Measurements from ENCODE around the gene KRTAP20-2.

Gene KRTAP20-2

GRCh38 chr21:30623362-30623761 is 11.6 kb upstream of the KRTAP20-2 start:
- no peak overlapping the region for H3K4me3 ChIP-seq (ENCODE audit: low read length, poor library complexity, severe bottlenecking)
- no peak overlapping the region for H3K9ac ChIP-seq (ENCODE audit: low read depth, low read length, poor library complexity, severe bottlenecking)
- no peaks in the 10 kb centered on the region for H3K27me3 ChIP-seq (ENCODE audit: insufficient read depth, low read length, poor library complexity, severe bottlenecking)
- H3K4me1 ChIP-seq (ENCODE audit: insufficient read depth, low read length, poor library complexity, severe bottlenecking), result no peaks in the 10 kb centered on the region
- no peaks in the 10 kb centered on the region for H3K36me3 ChIP-seq (ENCODE audit: insufficient read depth, low read length)
- H4K20me1 ChIP-seq (ENCODE audit: insufficient read depth, low read length, poor library complexity, severe bottlenecking), result no peaks in the 10 kb centered on the region
- peaks cover 8% of the 10 kb centered on the region; the same call in 1 of the 2 replicates for H3K9me3 ChIP-seq (ENCODE audit: insufficient read depth, low read depth, low read length)
- H3K4me2 ChIP-seq (ENCODE audit: low read depth, low read length, poor library complexity, severe bottlenecking), result no peak overlapping the region
- no peaks in the 10 kb centered on the region for H3K79me2 ChIP-seq (ENCODE audit: insufficient read depth, low read length)
- no peak for TF ChIP-seq EZH2phosphoT487 (IDR thresholded peaks at IDR 0.05; ENCODE audit: borderline replicate concordance)
- TF ChIP-seq, protein P1, sequence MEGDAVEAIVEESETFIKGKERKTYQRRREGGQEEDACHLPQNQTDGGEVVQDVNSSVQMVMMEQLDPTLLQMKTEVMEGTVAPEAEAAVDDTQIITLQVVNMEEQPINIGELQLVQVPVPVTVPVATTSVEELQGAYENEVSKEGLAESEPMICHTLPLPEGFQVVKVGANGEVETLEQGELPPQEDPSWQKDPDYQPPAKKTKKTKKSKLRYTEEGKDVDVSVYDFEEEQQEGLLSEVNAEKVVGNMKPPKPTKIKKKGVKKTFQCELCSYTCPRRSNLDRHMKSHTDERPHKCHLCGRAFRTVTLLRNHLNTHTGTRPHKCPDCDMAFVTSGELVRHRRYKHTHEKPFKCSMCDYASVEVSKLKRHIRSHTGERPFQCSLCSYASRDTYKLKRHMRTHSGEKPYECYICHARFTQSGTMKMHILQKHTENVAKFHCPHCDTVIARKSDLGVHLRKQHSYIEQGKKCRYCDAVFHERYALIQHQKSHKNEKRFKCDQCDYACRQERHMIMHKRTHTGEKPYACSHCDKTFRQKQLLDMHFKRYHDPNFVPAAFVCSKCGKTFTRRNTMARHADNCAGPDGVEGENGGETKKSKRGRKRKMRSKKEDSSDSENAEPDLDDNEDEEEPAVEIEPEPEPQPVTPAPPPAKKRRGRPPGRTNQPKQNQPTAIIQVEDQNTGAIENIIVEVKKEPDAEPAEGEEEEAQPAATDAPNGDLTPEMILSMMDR (conservative IDR thresholded peaks at IDR 0.05; ENCODE audit: low read length), result no peak
- H3F3A ChIP-seq (ENCODE audit: low read depth), result no peaks in the 10 kb centered on the region
- H3K9me2 ChIP-seq (replicated peaks; ENCODE audit: low read depth, low read length), result no peaks in the 10 kb centered on the region
- no peak overlapping the region for H2AFZ ChIP-seq (ENCODE audit: low read length)

- no peaks in the 10 kb centered on the region for H3K9me2 ChIP-seq (replicated peaks; ENCODE audit: low read depth, low read length)
- H3K79me2 ChIP-seq (ENCODE audit: insufficient read depth, low read length), result no peaks in the 10 kb centered on the region
- H2AFZ ChIP-seq (ENCODE audit: low read length), result no peak overlapping the region
- H3K4me3 ChIP-seq (ENCODE audit: low read length, poor library complexity, severe bottlenecking), result no peak overlapping the region
- TF ChIP-seq, protein P1 (conservative IDR thresholded peaks at IDR 0.05; ENCODE audit: low read length), result no peak
- no peak for TF ChIP-seq EZH2phosphoT487 (IDR thresholded peaks at IDR 0.05; ENCODE audit: borderline replicate concordance)
- H3K9ac ChIP-seq (ENCODE audit: low read depth, low read length, poor library complexity, severe bottlenecking), result no peak overlapping the region
- H3K27me3 ChIP-seq (ENCODE audit: insufficient read depth, low read length, poor library complexity, severe bottlenecking), result no peaks in the 10 kb centered on the region
- H3K4me2 ChIP-seq (ENCODE audit: low read depth, low read length, poor library complexity, severe bottlenecking), result no peak overlapping the region
- no peaks in the 10 kb centered on the region for H3K36me3 ChIP-seq (ENCODE audit: insufficient read depth, low read length)
- H4K20me1 ChIP-seq (ENCODE audit: insufficient read depth, low read length, poor library complexity, severe bottlenecking), result no peaks in the 10 kb centered on the region
- H3F3A ChIP-seq (ENCODE audit: low read depth), result no peaks in the 10 kb centered on the region
- peaks cover 8% of the 10 kb centered on the region; the same call in 1 of the 2 replicates for H3K9me3 ChIP-seq (ENCODE audit: insufficient read depth, low read depth, low read length)
- no peaks in the 10 kb centered on the region for H3K4me1 ChIP-seq (ENCODE audit: insufficient read depth, low read length, poor library complexity, severe bottlenecking)
These were observed 9.4 kb upstream of the KRTAP20-2 start for GRCh38 chr21:30625449-30626165.

GRCh38 chr21:30628109-30628508 is 6.9 kb upstream of the KRTAP20-2 start:
- TF ChIP-seq EZH2phosphoT487 (IDR thresholded peaks at IDR 0.05; ENCODE audit: borderline replicate concordance), result no peak
- TF ChIP-seq, protein P1 (conservative IDR thresholded peaks at IDR 0.05; ENCODE audit: low read length), result no peak
- Histone ChIP-seq H3K27me3 (ENCODE audit: insufficient read depth, low read length, poor library complexity, severe bottlenecking) (no peaks in the 10 kb centered on the region), H3K4me3 (ENCODE audit: low read length, poor library complexity, severe bottlenecking) (no peak overlapping the region), H3K4me2 (ENCODE audit: low read depth, low read length, poor library complexity, severe bottlenecking) (no peak overlapping the region), H3K36me3 (ENCODE audit: insufficient read depth, low read length) (no peaks in the 10 kb centered on the region), H3K79me2 (ENCODE audit: insufficient read depth, low read length) (no peaks in the 10 kb centered on the region), H3K4me1 (ENCODE audit: insufficient read depth, low read length, poor library complexity, severe bottlenecking) (no peaks in the 10 kb centered on the region), H3F3A (ENCODE audit: low read depth) (no peaks in the 10 kb centered on the region), H3K9me2 (replicated peaks; ENCODE audit: low read depth, low read length) (no peaks in the 10 kb centered on the region), H3K9me3 (ENCODE audit: insufficient read depth, low read depth, low read length) (peaks cover 8% of the 10 kb centered on the region; the same call in 1 of the 2 replicates), H4K20me1 (ENCODE audit: insufficient read depth, low read length, poor library complexity, severe bottlenecking) (no peaks in the 10 kb centered on the region), H3K9ac (ENCODE audit: low read depth, low read length, poor library complexity, severe bottlenecking) (no peak overlapping the region), H2AFZ (ENCODE audit: low read length) (no peak overlapping the region)

Data from Loucy (cell line).